ENCODE results near the gene CNNM1.

Gene CNNM1

GRCh38 chr10:99422529-99423096 lies 93.5 kb downstream of the CNNM1 start:
- no peak for DNase-seq

- DNase-seq, result no peak
Observed at GRCh38 chr10:99424656-99425055, 95.5 kb downstream of the CNNM1 start.

- DNase-seq, result no peak
Observed at GRCh38 chr10:99425204-99425603, 96.0 kb downstream of the CNNM1 start.

GRCh38 chr10:99426689-99427088 lies 97.5 kb downstream of the CNNM1 start:
- DNase-seq, result no peak

- no peak for DNase-seq
Observed at GRCh38 chr10:99427566-99428190, 98.5 kb downstream of the CNNM1 start.

GRCh38 chr10:99429517-99430095 lies 100.5 kb downstream of the CNNM1 start:
- no peak for DNase-seq

- DNase-seq, result peak in 1 of 2 experiments; percentile 20
Observed at GRCh38 chr10:99430116-99430450, 100.9 kb downstream of the CNNM1 start.

- DNase-seq, result peak; percentile 73 to 91
Observed at GRCh38 chr10:99430451-99431189, 101.5 kb downstream of the CNNM1 start, which contains the start of gene GOT1. Gene GOT1, minus strand, starts transcription at chr10:99430624. Its CDS starts 59 bp downstream, at chr10:99430565.

GRCh38 chr10:99431190-99431760 lies 102.1 kb downstream of the CNNM1 start:
- DNase-seq, result peak in 1 of 2 experiments; percentile 12

GRCh38 chr10:99432047-99432446 lies 102.9 kb downstream of the CNNM1 start:
- no peak for DNase-seq

GRCh38 chr10:99432881-99433280 lies 103.7 kb downstream of the CNNM1 start:
- DNase-seq, result no peak

- DNase-seq, result peak in 1 of 2 experiments; percentile 0
Observed at GRCh38 chr10:99433378-99434020, 104.3 kb downstream of the CNNM1 start.

- peak; percentile 1 to 18 for DNase-seq
Observed at GRCh38 chr10:99435986-99436638, 107.0 kb downstream of the CNNM1 start.

GRCh38 chr10:99438890-99439289 lies 109.7 kb downstream of the CNNM1 start:
- DNase-seq, result no peak

GRCh38 chr10:99442394-99442793 lies 113.2 kb downstream of the CNNM1 start:
- DNase-seq, result no peak

- DNase-seq, result no peak
Observed at GRCh38 chr10:99443500-99443899, 114.3 kb downstream of the CNNM1 start.
